Astrocyte (in vitro differentiated cells and primary cell): Measurements from ENCODE around the gene DIAPH2. TPM values are rescaled to one million over a fixed set of nuclear protein-coding genes. Genes with fewer than 3 reads are reported as not detected.
"Not testable (repeated sequence)": the region's sequence is repeated elsewhere in the genome, so short reads cannot be mapped to it uniquely, and the experiment has no call there.

Source experiments
- DNase-seq: peaks from one replicate; pipeline ENCODE4 v3.0.0-alpha.2; 2010; ENCODE audit warnings: low read depth
- FAIRE-seq: peaks from 2 replicates; lab custom pipeline; 2011; peaks lifted over from hg19 to GRCh38; lab: Jason Lieb, UNC
- H2AFZ ChIP-seq: 2 replicates; pipeline ENCODE4 v1.6.0; 2012; ENCODE audit warnings: low read depth, low read length, inconsistent platforms
- H3K27ac ChIP-seq: 2 replicates; pipeline ENCODE4 v1.5.1; 2011; ENCODE audit warnings: low read depth, low read length, inconsistent platforms
- H3K27me3 ChIP-seq: 2 replicates; pipeline ENCODE4 v1.6.0; 2011; ENCODE audit warnings: low read length, inconsistent platforms; ENCODE audit not compliant: insufficient read depth
- H3K36me3 ChIP-seq: 2 replicates; pipeline ENCODE4 v1.5.1; 2011; ENCODE audit warnings: low read length, inconsistent platforms; ENCODE audit not compliant: insufficient read depth
- H3K4me1 ChIP-seq: 2 replicates; pipeline ENCODE4 v1.5.1; 2011; ENCODE audit warnings: low read length, inconsistent platforms; ENCODE audit not compliant: insufficient read depth
- H3K4me2 ChIP-seq: 2 replicates; pipeline ENCODE4 v1.6.0; 2012; ENCODE audit warnings: low read length, inconsistent platforms
- H3K4me3 ChIP-seq: 2 replicates; pipeline ENCODE4 v1.5.1; 2011; ENCODE audit warnings: low read depth, mild to moderate bottlenecking, low read length, inconsistent platforms; ENCODE audit not compliant: insufficient read depth
- H3K79me2 ChIP-seq: 2 replicates; pipeline ENCODE4 v1.6.0; 2012; ENCODE audit warnings: mild to moderate bottlenecking, low read length, inconsistent platforms; ENCODE audit not compliant: insufficient read depth
- H3K9ac ChIP-seq: 2 replicates; pipeline ENCODE4 v1.6.0; 2012; ENCODE audit warnings: mild to moderate bottlenecking, low read length, inconsistent platforms
- H3K9me3 ChIP-seq: 2 replicates; pipeline ENCODE4 v1.5.1; 2012; ENCODE audit warnings: low read depth, mild to moderate bottlenecking, low read length, inconsistent platforms; ENCODE audit not compliant: insufficient read depth
- H4K20me1 ChIP-seq: 2 replicates; pipeline ENCODE4 v1.6.0; 2012; ENCODE audit warnings: low read length, inconsistent platforms; ENCODE audit not compliant: insufficient read depth
- H3K27ac Mint-ChIP-seq: one replicate; pipeline ENCODE4 v1.8.0; 2021; ENCODE audit warnings: mild to moderate bottlenecking, mixed read lengths; ENCODE audit not compliant: unreplicated experiment
- H3K27me3 Mint-ChIP-seq: one replicate; pipeline ENCODE4 v1.8.0; 2021; ENCODE audit warnings: low read depth, mixed read lengths; ENCODE audit not compliant: unreplicated experiment
- H3K36me3 Mint-ChIP-seq: one replicate; pipeline ENCODE4 v1.8.0; 2021; ENCODE audit warnings: low read depth, mixed read lengths; ENCODE audit not compliant: unreplicated experiment
- H3K4me1 Mint-ChIP-seq: one replicate; pipeline ENCODE4 v1.8.0; 2021; ENCODE audit warnings: low read depth, mixed read lengths; ENCODE audit not compliant: unreplicated experiment
- H3K4me3 Mint-ChIP-seq: one replicate; pipeline ENCODE4 v1.8.0; 2021; ENCODE audit warnings: mild to moderate bottlenecking, moderate library complexity, mixed read lengths; ENCODE audit not compliant: unreplicated experiment
- H3K9me3 Mint-ChIP-seq: one replicate; pipeline ENCODE4 v1.8.0; 2021; ENCODE audit warnings: mild to moderate bottlenecking, mixed read lengths; ENCODE audit not compliant: unreplicated experiment
- EZH2 ChIP-seq: IDR thresholded peaks from 2 replicates; pipeline ENCODE4 v1.6.1; 2012; ENCODE audit warnings: mild to moderate bottlenecking, low read length, inconsistent platforms; ENCODE audit not compliant: insufficient read depth
- total RNA-seq: library from RNA; stranded (reverse); gene quantifications from 2 replicates; pipeline ENCODE4 v1.2.1, GENCODE V29; 2021
- TF ChIP-seq, protein P1 (sequence below): IDR thresholded peaks from 2 replicates; pipeline ENCODE4 v1.5.1; 2011; ENCODE audit warnings: low read depth, mild to moderate bottlenecking, inconsistent platforms, low read length, moderate library complexity; ENCODE audit not compliant: insufficient read depth

DIAPH2 gene
- total RNA-seq, 1 donor from 2014 or later: 9.8 TPM

DNA sequence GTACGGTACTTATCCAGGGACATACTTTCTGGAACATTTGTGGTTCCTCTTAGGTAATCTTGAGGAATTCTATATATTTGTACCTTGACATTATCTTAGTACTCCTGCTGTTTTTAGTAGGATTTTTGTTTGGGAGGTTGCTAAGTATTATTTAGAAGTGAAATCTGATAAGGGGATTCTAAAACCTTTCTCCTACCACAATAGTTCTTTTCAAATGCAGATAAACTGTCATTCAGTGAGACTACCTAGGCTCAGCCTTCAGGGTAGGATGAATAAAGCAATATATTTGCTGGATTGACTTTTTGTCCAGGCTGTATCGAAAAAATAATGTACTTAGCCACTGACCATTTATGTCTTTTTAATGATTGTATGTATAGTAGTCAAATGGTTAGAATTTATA lies 25.4 kb downstream of the DIAPH2 start:
- Histone ChIP-seq H3K79me2 (no peaks in the 10 kb centered on the region), H3K4me3 (no peak overlapping the region), H2AFZ (no peak overlapping the region), H3K36me3 (no peaks in the 10 kb centered on the region), H3K9ac (no peak overlapping the region), H3K27me3 (no peaks in the 10 kb centered on the region), H3K4me1 (no peaks in the 10 kb centered on the region), H3K27ac (no peak overlapping the region), H4K20me1 (no peaks in the 10 kb centered on the region), H3K4me2 (no peak overlapping the region), H3K9me3 (no peaks in the 10 kb centered on the region)
- TF ChIP-seq, protein P1, sequence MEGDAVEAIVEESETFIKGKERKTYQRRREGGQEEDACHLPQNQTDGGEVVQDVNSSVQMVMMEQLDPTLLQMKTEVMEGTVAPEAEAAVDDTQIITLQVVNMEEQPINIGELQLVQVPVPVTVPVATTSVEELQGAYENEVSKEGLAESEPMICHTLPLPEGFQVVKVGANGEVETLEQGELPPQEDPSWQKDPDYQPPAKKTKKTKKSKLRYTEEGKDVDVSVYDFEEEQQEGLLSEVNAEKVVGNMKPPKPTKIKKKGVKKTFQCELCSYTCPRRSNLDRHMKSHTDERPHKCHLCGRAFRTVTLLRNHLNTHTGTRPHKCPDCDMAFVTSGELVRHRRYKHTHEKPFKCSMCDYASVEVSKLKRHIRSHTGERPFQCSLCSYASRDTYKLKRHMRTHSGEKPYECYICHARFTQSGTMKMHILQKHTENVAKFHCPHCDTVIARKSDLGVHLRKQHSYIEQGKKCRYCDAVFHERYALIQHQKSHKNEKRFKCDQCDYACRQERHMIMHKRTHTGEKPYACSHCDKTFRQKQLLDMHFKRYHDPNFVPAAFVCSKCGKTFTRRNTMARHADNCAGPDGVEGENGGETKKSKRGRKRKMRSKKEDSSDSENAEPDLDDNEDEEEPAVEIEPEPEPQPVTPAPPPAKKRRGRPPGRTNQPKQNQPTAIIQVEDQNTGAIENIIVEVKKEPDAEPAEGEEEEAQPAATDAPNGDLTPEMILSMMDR: no peak
- no peak for TF ChIP-seq EZH2
- no peaks in the 10 kb centered on the region for H3K9me3 Mint-ChIP-seq
- no peaks in the 10 kb centered on the region for H3K36me3 Mint-ChIP-seq
- H3K27ac Mint-ChIP-seq: no peak overlapping the region
- FAIRE-seq (peak; percentile 70), DNase-seq (no peak)
- no peaks in the 10 kb centered on the region for H3K27me3 Mint-ChIP-seq
- H3K4me3 Mint-ChIP-seq: no peak overlapping the region
- H3K4me1 Mint-ChIP-seq: peaks cover 1% of the 10 kb centered on the region

DNA sequence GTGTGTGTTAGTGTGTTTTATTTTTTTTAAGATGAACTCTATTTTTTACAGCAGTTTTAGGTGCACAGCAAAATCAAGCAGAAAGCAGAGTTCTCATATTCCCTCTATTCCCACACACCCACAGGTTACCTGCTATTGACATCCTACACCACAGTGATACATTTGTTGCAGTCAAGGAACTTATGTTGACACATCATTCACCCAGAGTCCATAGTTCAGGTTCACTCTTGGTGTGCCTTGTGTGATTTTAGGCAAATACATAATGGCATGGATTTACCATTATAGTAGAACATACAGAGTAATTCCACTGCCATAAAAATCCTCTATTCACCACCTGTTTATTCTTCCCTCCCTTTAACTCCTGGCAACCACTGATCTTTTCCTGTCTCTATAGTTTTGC lies 28.7 kb downstream of the DIAPH2 start:
- H2AFZ ChIP-seq: no peak overlapping the region
- no peaks in the 10 kb centered on the region for H3K36me3 ChIP-seq
- H3K9me3 ChIP-seq: no peaks in the 10 kb centered on the region
- no peak overlapping the region for H3K9ac ChIP-seq
- H3K36me3 Mint-ChIP-seq: no peaks in the 10 kb centered on the region
- H3K27ac ChIP-seq: no peak overlapping the region
- no peak overlapping the region for H3K4me3 ChIP-seq
- H3K27me3 Mint-ChIP-seq: no peaks in the 10 kb centered on the region
- TF ChIP-seq EZH2: no peak
- TF ChIP-seq, protein P1: no peak
- DNase-seq: no peak
- H3K79me2 ChIP-seq: peaks cover 6% of the 10 kb centered on the region
- H3K9me3 Mint-ChIP-seq: no peaks in the 10 kb centered on the region
- H3K4me1 ChIP-seq: no peaks in the 10 kb centered on the region
- no peak overlapping the region for H3K27ac Mint-ChIP-seq
- no peak overlapping the region for H3K4me3 Mint-ChIP-seq
- no peak for FAIRE-seq
- peaks cover 1% of the 10 kb centered on the region for H3K4me1 Mint-ChIP-seq
- no peak overlapping the region for H3K4me2 ChIP-seq
- H3K27me3 ChIP-seq: no peaks in the 10 kb centered on the region
- no peaks in the 10 kb centered on the region for H4K20me1 ChIP-seq

DNA sequence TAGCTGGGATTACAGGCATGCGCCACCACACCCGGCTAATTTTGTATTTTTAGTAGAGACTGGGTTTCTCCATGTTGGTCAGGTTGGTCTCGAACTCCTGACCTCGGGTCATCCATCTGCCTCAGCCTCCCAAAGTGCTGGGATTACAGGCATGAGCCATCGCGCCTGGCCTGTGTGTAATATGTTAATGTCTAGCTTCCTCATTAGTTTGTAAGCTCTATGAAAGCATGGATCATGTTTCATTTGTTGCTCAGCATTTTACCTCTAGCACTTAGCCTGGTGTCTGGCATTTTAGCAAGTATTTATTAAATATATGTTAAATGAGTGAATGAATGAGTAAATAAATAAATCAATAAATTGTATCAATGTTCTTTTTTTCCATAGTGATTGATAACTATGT lies 29.8 kb downstream of the DIAPH2 start:
- not testable (repeated sequence) for DNase-seq, H3K4me1 ChIP-seq, H3K36me3 Mint-ChIP-seq, H3K4me3 Mint-ChIP-seq, FAIRE-seq, H3K36me3 ChIP-seq, H3K4me2 ChIP-seq, H3K4me1 Mint-ChIP-seq, H3K27ac ChIP-seq, H3K27ac Mint-ChIP-seq, H3K9ac ChIP-seq, H3K4me3 ChIP-seq, H3K79me2 ChIP-seq, H3K9me3 ChIP-seq, H4K20me1 ChIP-seq, H3K27me3 ChIP-seq, H2AFZ ChIP-seq, H3K9me3 Mint-ChIP-seq, H3K27me3 Mint-ChIP-seq
